ENCODE measurements around the gene POC1A. TPM values are rescaled to one million over a fixed set of nuclear protein-coding genes. Genes with fewer than 3 reads are reported as not detected.

The POC1A gene
- total RNA-seq, 1 experiment from 2014 or later = 25.7 TPM

- intact Hi-C loops (cut with micrococcal nuclease; ENCODE audit: unreplicated experiment) = no loop called here
- ChIA-PET CTCF (no interaction called here), POLR2A (no interaction called here)
- in situ Hi-C loops (cut with HindIII; ENCODE audit: low pct_unique_long_range_greater_than_20kb, low sequenced_read_pairs) = no loop called here
- TF ChIP-seq CTCF (IDR thresholded peaks at IDR 0.05) (no peak), REST (IDR thresholded peaks at IDR 0.05; ENCODE audit: insufficient read depth in 1 of 2, low read depth in 2 of 2, low read length in 1 of 2) (no peak), POLR2AphosphoS5 (IDR thresholded peaks at IDR 0.05; ENCODE audit: low read depth, low read length) (no peak), SIN3A (IDR thresholded peaks at IDR 0.05; ENCODE audit: borderline replicate concordance, insufficient read depth, low read depth, low read length) (no peak), TCF7L2 (IDR thresholded peaks at IDR 0.05; ENCODE audit: low read depth, low read length) (no peak)
- no peak overlapping the region for H3K27ac ChIP-seq (ENCODE audit: low read length)
- no TSS peak for BruUV-seq (replicated peaks)
- H3K36me3 ChIP-seq (ENCODE audit: control insufficient read depth, insufficient read depth, low read length) = no peaks in the 10 kb centered on the region; the same call in 1 of the 2 replicates
- H3K9me3 ChIP-seq (ENCODE audit: control insufficient read depth, insufficient read depth, low read depth, low read length) = no peaks in the 10 kb centered on the region
- peaks cover 14% of the 10 kb centered on the region for H3K4me1 ChIP-seq (ENCODE audit: control insufficient read depth, insufficient read depth, low read length)
- no peak overlapping the region for H3K4me3 ChIP-seq (ENCODE audit: low read depth in 2 of 2, low read length in 2 of 2)
- no peak for DNase-seq (ENCODE audit: low read depth, low spot score)
- H3K27me3 ChIP-seq (ENCODE audit: control insufficient read depth, insufficient read depth, low read length) = no peaks in the 10 kb centered on the region
- ATAC-seq = no peak
These were observed 40.5 kb upstream of the POC1A start for GRCh38 chr3:52194485-52195290.

GRCh38 chr3:52193065-52193464 is 38.8 kb upstream of the POC1A start:
- Histone ChIP-seq H3K4me3 (ENCODE audit: low read depth in 2 of 2, low read length in 2 of 2) (no peak overlapping the region), H3K9me3 (ENCODE audit: control insufficient read depth, insufficient read depth, low read depth, low read length) (no peaks in the 10 kb centered on the region), H3K4me1 (ENCODE audit: control insufficient read depth, insufficient read depth, low read length) (peaks cover 6% of the 10 kb centered on the region; the same call in 1 of the 2 replicates), H3K27me3 (ENCODE audit: control insufficient read depth, insufficient read depth, low read length) (no peaks in the 10 kb centered on the region), H3K27ac (ENCODE audit: low read length) (no peak overlapping the region), H3K36me3 (ENCODE audit: control insufficient read depth, insufficient read depth, low read length) (no peaks in the 10 kb centered on the region)
- no TSS peak for BruUV-seq (replicated peaks)
- ATAC-seq = no peak
- POLR2A ChIA-PET = no interaction called here
- in situ Hi-C loops (cut with HindIII; ENCODE audit: low pct_unique_long_range_greater_than_20kb, low sequenced_read_pairs) = no loop called here
- no peak for TF ChIP-seq POLR2AphosphoS5 (IDR thresholded peaks at IDR 0.05; ENCODE audit: low read depth, low read length)
- no peak for TF ChIP-seq REST (IDR thresholded peaks at IDR 0.05; ENCODE audit: insufficient read depth in 1 of 2, low read depth in 2 of 2, low read length in 1 of 2)
- TF ChIP-seq SIN3A (IDR thresholded peaks at IDR 0.05; ENCODE audit: borderline replicate concordance, insufficient read depth, low read depth, low read length) = no peak
- no peak for TF ChIP-seq CTCF (IDR thresholded peaks at IDR 0.05)
- no peak for TF ChIP-seq TCF7L2 (IDR thresholded peaks at IDR 0.05; ENCODE audit: low read depth, low read length)
- no peak for DNase-seq (ENCODE audit: low read depth, low spot score)
- CTCF ChIA-PET = no interaction called here
- intact Hi-C loops (cut with micrococcal nuclease; ENCODE audit: unreplicated experiment) = no loop called here

Data from Panc1 (cell line).